Activated B cell treated with CpG ODN at 0.5 μM for 24 hours (primary cell): ENCODE results near the gene DIRAS1. TPM values are rescaled to one million over a fixed set of nuclear protein-coding genes. Genes with fewer than 3 reads are reported as not detected.

Source experiments
- ATAC-seq: fragments of 200-7000 bp; cut with Tn5 transposase; one replicate; pipeline ENCODE4 v1.10.0; 2021; ENCODE audit warnings: low read depth, mild to moderate bottlenecking, moderate library complexity
- CTCF ChIA-PET: fragments of 350-600 bp; sonication (Branson Sonifier 250); formaldehyde crosslinking; loops from one replicate; lab custom pipeline; 2021; ENCODE audit warnings: antibody characterized with exemption; lab: Charles Lee
- POLR2A ChIA-PET: fragments of 350-600 bp; sonication (Branson Sonifier 250); formaldehyde crosslinking; loops from one replicate; lab custom pipeline; 2021; ENCODE audit warnings: antibody characterized with exemption; lab: Charles Lee
- DNase-seq: peaks from one replicate; pipeline ENCODE4 v3.0.0; 2022
- H3K27ac Mint-ChIP-seq: one replicate; pipeline ENCODE4 v1.8.0; 2020; ENCODE audit warnings: mixed read lengths
- H3K27me3 Mint-ChIP-seq: one replicate; pipeline ENCODE4 v1.8.0; 2021; ENCODE audit warnings: mixed read lengths
- H3K36me3 Mint-ChIP-seq: one replicate; pipeline ENCODE4 v1.8.0; 2021; ENCODE audit warnings: low read depth, mixed read lengths
- H3K4me1 Mint-ChIP-seq: one replicate; pipeline ENCODE4 v1.8.0; 2021; ENCODE audit warnings: mixed read lengths
- H3K4me3 Mint-ChIP-seq: one replicate; pipeline ENCODE4 v1.8.0; 2020; ENCODE audit warnings: mild to moderate bottlenecking, mixed read lengths
- H3K9me3 Mint-ChIP-seq: one replicate; pipeline ENCODE4 v1.8.0; 2020; ENCODE audit warnings: mixed read lengths
- intact Hi-C: fragments of 100-400 bp; cut with micrococcal nuclease; formaldehyde crosslinking; loops from one replicate; pipeline ENCODE4 v1.15.1; 2024
- total RNA-seq: library from RNA; stranded (reverse); gene quantifications from 2 replicates; pipeline ENCODE4 v1.2.3, GENCODE V29; 2022
- TF ChIP-seq, protein P1 (sequence below): fragments of 200-600 bp; IDR thresholded peaks from one replicate; pipeline ENCODE4 v1.8.0; 2022; ENCODE audit warnings: antibody characterized with exemption, mild to moderate bottlenecking

DIRAS1 gene
- total RNA-seq, 1 donor from 2014 or later, result 6.4 TPM

DNA sequence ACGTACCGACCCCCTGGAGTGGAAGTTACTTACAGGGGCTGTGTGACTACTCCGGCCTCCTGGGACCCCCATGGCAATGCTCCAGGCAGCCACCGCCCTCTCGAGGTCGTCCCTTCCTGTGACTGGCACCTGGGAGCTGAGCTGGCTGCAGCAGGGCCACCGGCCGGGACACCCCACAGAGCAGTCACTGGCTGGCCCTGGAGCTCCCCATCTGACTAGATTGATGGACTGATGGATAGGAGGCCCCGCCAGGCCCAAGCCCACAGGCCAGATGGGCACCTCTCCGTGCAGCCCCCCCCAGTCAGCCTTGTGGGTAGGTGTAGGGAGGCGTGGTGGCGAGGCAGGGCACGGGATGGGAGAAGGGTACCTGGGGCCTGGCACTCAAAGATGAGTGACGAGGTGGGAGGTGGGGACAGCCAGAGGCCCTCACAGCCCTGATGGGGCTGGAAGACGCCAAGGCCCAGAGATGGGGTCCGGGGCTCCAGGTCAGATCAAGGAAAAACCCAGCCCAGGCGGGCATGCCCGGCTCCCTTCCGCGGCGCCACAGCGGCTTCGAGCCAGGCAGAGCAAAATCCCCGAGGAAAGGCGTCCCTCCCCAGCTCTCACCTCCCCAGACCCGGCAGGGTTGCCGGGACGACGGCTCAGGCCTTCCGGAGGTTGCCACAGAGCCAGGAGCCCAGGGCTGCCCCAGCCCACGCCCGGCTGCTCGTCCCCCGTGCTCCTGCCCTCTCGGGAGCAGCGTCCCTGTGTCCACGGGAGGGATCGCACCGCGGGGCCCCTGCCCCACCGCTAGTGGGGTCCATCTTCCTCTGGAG, 10.2 kb upstream of the DIRAS1 start:
- no peak overlapping the region for H3K27ac Mint-ChIP-seq
- ATAC-seq, result no peak
- intact Hi-C loops, result no loop called here
- peaks cover 39% of the 10 kb centered on the region for H3K36me3 Mint-ChIP-seq
- no peaks in the 10 kb centered on the region for H3K9me3 Mint-ChIP-seq
- ChIA-PET POLR2A (interaction anchor here (0.5 to 1.6 kb wide), 3 partner anchors 32 to 148 kb away, joined by 3 to 5 read pairs (median 4); no protein-coding TSS in a partner anchor), CTCF (interaction anchor here (0.6 kb wide), 1 partner anchor 60 kb away, joined by 3 read pairs; no protein-coding TSS in a partner anchor)
- H3K4me1 Mint-ChIP-seq, result peaks cover 33% of the 10 kb centered on the region
- DNase-seq, result no peak
- H3K4me3 Mint-ChIP-seq, result no peak overlapping the region
- TF ChIP-seq, protein P1, sequence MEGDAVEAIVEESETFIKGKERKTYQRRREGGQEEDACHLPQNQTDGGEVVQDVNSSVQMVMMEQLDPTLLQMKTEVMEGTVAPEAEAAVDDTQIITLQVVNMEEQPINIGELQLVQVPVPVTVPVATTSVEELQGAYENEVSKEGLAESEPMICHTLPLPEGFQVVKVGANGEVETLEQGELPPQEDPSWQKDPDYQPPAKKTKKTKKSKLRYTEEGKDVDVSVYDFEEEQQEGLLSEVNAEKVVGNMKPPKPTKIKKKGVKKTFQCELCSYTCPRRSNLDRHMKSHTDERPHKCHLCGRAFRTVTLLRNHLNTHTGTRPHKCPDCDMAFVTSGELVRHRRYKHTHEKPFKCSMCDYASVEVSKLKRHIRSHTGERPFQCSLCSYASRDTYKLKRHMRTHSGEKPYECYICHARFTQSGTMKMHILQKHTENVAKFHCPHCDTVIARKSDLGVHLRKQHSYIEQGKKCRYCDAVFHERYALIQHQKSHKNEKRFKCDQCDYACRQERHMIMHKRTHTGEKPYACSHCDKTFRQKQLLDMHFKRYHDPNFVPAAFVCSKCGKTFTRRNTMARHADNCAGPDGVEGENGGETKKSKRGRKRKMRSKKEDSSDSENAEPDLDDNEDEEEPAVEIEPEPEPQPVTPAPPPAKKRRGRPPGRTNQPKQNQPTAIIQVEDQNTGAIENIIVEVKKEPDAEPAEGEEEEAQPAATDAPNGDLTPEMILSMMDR, result no peak
- H3K27me3 Mint-ChIP-seq, result no peaks in the 10 kb centered on the region

DNA sequence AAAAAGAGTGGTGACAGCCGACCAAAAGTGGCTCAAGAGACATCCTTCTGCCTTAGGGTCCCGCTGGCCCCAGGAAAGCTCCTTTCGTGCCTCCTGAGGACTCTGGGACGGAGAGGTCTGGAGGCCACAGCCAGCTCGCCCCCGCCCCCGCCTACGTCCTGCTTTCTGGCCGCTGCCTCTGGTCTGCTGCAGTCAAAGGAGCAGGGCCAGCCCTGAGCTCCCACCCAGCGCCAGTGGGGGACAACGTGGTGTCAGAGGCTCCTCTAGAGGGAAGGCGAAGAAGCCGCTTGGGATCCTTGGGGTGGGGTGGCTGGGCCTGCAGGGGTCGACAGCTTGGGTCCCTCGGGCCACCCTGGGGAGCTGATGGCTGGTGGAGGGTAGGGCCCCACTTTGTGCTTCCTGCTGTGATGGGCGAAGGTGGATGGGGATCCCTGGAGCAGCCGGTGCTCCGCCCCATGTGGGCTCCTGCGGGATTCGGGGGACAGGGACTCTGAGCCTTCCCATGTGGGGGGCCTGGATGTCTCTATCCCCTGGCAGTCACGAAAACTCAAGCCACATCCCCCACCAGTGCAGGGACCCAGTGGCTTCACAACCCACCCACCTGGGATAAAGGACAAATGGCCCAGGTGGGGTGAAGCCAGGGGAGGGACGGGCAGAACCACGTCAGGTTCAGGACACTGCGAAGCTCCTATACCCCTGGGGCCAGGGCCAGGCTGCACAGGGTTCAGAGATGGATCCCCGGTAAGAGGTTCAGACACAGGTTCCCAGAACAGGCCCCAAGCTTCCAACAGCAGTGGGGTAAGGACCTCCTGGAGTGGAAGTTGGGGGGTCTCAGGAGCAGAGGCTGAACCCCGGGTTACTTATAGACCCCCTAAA, 9.0 kb upstream of the DIRAS1 start:
- Mint-ChIP-seq H3K27ac (no peak overlapping the region), H3K27me3 (no peaks in the 10 kb centered on the region), H3K4me1 (peaks cover 38% of the 10 kb centered on the region), H3K4me3 (no peak overlapping the region), H3K9me3 (no peaks in the 10 kb centered on the region), H3K36me3 (peaks cover 27% of the 10 kb centered on the region)
- ChIA-PET CTCF (no interaction called here), POLR2A (interaction anchor here (0.7 to 1.6 kb wide), 3 partner anchors 20 to 81 kb away, joined by 5 to 7 read pairs (median 5); no protein-coding TSS in a partner anchor)
- intact Hi-C loops, result no loop called here
- TF ChIP-seq, protein P1, result no peak
- no peak for DNase-seq
- ATAC-seq, result no peak

DNA sequence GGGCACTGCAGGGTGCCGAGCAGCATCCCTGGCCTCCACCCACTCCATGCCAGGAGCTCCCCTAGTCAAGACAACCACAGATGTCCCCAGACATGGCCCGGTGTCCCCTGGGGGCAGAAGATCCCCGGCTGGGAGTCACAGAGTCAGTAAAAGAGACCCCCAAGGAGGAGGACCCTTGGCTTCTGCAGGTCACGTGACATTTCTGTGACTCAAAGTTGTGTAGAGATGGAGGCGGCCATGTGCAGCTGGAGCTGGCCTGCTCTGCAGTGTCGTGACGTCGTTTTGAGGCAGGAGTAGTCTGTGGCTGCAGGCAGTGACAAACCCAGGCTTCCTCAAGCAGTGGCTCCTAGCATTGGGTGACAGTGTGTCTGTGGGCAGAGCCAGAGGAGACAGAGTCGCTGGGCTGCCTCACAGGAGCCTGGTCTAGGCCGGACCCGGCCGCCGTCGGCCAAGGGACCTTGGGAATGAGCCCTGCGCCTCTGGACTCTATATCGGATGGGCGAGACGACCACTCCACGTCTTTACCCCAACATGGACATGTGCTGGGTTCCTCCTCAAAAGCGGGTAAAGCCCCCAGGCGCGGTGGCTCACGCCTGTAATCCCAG, 7.7 kb upstream of the DIRAS1 start:
- TF ChIP-seq, protein P1, result no peak
- ChIA-PET POLR2A (interaction anchor here (0.6 to 1.4 kb wide), 2 partner anchors 28 to 80 kb away, joined by 3 to 4 read pairs; no protein-coding TSS in a partner anchor), CTCF (no interaction called here)
- Mint-ChIP-seq H3K27ac (no peak overlapping the region), H3K27me3 (peaks cover 2% of the 10 kb centered on the region), H3K4me3 (no peak overlapping the region), H3K9me3 (no peaks in the 10 kb centered on the region), H3K36me3 (peaks cover 14% of the 10 kb centered on the region), H3K4me1 (peaks cover 26% of the 10 kb centered on the region)
- intact Hi-C loops, result no loop called here
- DNase-seq (no peak), ATAC-seq (peak; percentile 45)

DNA sequence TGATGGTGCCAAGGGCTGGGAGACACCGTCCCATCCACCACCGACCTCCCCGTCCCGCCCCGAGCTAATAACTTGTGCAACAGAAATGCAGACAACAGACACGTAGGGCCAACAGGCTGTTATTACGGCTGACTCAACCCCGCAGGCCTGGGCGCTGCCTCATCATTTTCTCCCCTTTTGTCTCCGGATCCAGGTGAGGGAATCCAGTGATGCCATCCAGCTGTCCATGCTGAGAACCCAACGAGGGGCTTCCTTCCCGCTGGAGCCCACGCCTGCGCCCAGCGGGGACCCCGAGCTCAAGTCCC, 6.4 kb upstream of the DIRAS1 start:
- DNase-seq (no peak), ATAC-seq (no peak)
- H3K4me1 Mint-ChIP-seq, result peaks cover 26% of the 10 kb centered on the region
- ChIA-PET CTCF (interaction anchor here (0.6 to 1.0 kb wide), 2 partner anchors 14 to 1362 kb away, joined by 3 read pairs; no protein-coding TSS in a partner anchor), POLR2A (interaction anchor here (0.6 to 1.4 kb wide), 3 partner anchors 25 to 223 kb away, joined by 4 to 5 read pairs (median 5); partner anchors contain the start of gene GNG7)
- intact Hi-C loops, result no loop called here
- no peak overlapping the region for H3K27ac Mint-ChIP-seq
- no peaks in the 10 kb centered on the region for H3K9me3 Mint-ChIP-seq
- H3K4me3 Mint-ChIP-seq, result no peak overlapping the region
- H3K36me3 Mint-ChIP-seq, result peaks cover 8% of the 10 kb centered on the region
- H3K27me3 Mint-ChIP-seq, result peaks cover 2% of the 10 kb centered on the region
- TF ChIP-seq, protein P1, result no peak
